GM18867 (cell line): ENCODE measurements around the gene INIP.

Source experiments
- ATAC-seq: cut with Tn5 transposase; IDR thresholded peaks from one replicate; pipeline ENCODE4 v1.9.1; 2021; ENCODE audit warnings: mild to moderate bottlenecking, moderate library complexity; ENCODE audit not compliant: unreplicated experiment

The INIP gene, protein sequence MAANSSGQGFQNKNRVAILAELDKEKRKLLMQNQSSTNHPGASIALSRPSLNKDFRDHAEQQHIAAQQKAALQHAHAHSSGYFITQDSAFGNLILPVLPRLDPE

DNA sequence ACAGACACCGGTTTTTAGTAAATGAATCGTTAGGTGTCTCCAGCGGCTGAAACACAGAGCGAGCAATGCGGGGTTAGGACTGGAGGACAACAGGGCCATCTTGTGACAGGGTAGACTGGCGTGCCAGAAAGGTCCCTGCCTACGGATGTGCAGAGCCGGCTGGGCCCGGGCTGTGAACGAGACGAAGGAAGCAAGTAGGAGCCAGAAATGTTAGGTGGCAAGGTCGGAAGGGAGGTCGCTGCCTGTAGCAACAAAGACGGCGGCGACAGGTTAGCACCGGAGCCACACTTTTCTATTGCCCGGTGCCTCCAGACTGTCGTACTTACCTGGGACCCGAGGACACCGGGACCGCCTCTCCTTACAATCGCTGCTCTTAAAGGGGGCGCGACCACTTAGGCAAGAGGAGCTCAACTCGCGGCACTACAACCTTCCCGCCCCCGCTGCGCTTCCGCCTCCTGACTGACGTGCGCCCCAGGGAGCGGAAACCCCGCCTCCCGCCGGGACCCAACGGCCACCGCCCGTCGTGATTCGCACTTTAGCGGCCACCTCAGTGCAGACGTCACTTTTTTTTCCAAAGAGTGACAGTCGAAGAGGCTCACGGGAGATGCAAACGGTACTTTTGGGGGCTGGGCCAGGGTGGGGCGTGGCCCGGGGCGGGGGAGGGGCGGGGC, at the start of gene INIP:
Gene INIP, minus strand, starts transcription at position 457 of the 671 bp plus-strand sequence. CDS start 1,632 bp downstream, outside the sequence.
- peak; percentile 97 for ATAC-seq

DNA sequence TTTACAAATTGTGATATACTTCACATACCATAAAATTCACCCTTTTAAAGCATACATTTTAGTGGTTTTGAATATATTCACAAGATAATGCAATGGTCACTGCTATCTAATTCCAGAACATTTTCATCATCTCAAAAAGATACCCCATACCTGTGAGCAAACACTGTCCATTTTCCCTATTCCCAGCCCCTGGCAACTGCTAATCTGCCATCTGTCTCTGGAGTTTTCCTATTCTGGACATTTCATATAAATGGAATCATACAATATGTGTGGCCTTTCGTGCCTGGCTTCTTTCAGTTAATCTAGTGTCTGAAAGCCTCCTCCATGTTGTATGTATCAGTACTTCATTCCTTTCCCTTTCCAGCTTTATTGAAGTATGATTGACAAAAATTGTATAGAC, 47.4 kb upstream of the INIP start:
- no peak for ATAC-seq

GRCh38 chr9:112764837-112765236, 46.9 kb upstream of the INIP start:
- ATAC-seq = no peak

GRCh38 chr9:112764344-112764743, 46.4 kb upstream of the INIP start:
- no peak for ATAC-seq

GRCh38 chr9:112762726-112763518, 45.0 kb upstream of the INIP start:
- no peak for ATAC-seq

DNA sequence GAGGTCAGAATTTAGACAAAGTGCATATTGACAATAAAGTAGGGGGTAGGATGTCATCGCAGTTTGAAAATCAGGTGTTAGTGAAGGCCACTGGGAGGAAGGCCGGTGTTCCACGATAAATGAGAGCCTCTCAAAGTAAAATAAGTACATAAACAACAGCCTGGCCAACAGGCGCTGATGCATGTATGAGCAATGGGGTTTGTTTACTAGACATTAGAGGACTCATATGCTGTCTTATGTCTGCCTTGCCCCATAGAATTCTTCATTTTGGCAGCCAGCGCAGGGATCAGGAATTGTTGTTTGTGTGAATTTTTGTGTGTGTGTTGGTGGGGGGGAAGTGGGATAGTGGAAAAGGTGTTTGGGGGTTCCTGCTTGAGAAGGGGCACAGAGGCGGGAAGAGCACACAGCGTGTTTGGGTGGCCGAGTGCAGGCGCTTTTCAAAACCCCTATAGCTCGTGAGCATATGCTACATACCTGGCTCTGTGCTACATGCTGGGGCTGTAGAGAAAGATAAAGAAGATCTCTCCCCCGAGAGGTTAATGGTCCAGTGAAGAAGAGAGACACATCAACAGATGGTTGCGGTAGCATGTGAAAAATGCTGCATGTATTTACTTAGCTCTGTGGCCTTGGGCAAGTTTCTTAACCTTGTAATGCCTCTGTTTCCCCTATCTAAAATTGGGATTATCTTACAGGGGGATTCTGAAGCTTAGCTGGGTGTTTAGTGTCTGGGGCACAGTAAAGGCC, 44.2 kb upstream of the INIP start:
- no peak for ATAC-seq

- ATAC-seq = no peak
Measured at GRCh38 chr9:112760821-112761220, 42.9 kb upstream of the INIP start.

- no peak for ATAC-seq
Measured at GRCh38 chr9:112757940-112758339, 40.0 kb upstream of the INIP start.

DNA sequence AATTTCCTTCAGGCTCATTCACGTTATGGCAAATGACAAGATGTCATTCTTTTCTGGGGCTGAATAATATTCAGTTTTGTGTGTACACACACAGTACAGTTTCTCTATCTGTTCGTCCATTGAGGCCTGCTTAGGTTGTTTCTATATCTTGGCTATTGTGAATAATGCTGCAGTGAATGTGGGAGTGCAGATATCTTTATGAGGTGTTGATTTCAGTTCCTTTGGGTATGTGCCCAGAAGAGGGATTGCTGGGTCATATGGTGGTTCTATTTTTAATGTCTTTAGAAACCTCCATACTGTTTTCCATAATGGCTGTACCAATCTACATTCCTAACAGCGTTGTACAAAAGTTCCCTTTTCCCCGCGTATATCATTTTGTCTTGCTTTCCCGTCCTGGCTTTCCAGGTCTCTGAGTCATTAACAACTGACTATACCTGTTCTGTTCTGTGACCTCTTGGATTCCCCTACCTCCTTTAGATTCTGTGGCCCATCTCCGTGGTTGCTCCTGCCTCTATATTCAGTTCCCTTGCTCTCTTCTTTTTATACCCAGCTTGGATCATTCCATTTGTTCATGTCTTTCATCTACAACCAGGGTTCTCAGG, 39.5 kb upstream of the INIP start:
- no peak for ATAC-seq

DNA sequence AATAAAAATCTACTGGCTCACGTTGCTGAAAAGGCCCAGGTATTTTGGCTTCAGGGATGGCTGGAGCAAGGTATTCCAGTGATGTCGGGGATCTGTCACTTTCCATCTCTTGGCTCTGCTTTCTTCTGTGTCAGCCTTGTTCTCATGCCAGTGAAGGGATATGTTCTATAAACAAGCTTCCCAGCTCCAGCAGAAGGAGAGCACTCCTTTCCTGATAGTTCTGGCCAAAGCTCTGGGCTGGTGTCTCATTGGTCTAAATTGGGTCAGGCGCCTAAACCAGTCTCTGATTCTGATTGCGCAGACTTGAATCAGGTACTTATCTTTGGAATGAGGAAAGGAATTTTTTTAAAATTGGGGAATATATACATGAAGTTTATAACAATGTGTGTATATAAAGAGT, 37.8 kb upstream of the INIP start:
- ATAC-seq = no peak

DNA sequence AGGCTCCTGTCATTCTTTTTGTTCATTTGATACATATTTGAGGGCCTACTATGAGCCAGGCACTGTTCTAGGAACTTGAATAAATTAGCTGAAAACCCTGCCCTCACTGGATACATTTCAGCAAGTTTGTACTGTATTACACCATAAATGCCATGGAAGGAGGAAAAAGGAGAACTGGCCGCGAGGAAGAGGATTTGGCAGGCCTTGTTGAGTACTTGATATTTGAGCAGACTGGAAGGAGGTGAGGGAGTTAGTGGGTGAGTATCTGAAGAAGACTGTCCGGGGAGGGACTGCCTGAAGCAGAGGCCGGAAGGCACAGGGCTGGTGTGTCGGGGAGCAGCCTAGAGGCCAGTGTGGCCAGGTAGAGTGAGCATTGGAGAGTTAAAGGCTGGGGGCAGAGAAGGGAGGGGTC, 37.1 kb upstream of the INIP start:
- ATAC-seq = no peak

- peak; percentile 27 for ATAC-seq
Measured at GRCh38 chr9:112754578-112754977, 36.7 kb upstream of the INIP start.

GRCh38 chr9:112753725-112754124, 35.8 kb upstream of the INIP start:
- no peak for ATAC-seq

DNA sequence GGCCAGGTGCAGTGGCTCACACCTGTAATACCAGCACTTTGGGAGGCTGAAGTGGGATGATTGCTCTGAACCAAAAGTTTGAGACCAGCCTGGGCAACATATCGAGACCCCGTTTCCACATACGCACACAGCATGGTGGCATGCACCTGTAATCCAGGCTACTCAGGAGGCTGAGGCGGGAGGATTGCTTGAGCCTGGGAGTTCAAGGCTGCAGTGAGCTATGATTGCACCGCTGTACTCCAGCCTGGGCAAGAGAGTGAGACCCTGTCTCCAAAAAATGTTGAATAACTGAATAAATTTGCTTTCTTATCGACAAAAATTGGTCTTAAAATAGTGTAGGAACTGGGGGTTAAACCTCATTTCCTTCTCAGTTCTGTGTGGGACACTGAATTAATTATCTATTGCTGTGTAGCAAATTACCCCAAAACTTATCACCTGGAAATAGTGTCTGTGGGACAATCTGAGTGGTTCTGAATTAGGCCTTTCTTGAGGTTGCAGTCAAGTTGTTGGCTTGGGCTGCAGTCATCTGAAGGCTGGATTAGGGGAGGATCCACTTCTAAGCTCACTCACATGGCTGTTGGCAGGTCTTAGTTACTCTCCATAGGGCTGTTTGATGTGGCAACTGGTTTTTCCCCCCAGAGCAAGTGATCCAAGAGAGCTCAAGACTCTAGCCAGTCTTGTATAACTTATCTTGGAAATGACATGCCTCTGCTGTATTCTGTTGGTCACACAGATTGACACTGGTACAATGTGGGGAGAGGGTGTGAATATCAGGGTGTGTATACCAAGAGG, 34.6 kb upstream of the INIP start:
- ATAC-seq = no peak

GRCh38 chr9:112751056-112751795, 33.3 kb upstream of the INIP start:
- ATAC-seq = peak; percentile 33

- no peak for ATAC-seq
Measured at GRCh38 chr9:112750764-112751055, 32.8 kb upstream of the INIP start.

- ATAC-seq = peak; percentile 81
Measured at GRCh38 chr9:112750016-112750763, 32.3 kb upstream of the INIP start, which contains the start of gene SNX30. SNX30 (plus strand) TSS chr9:112750760; CDS start chr9:112751002, 242 bp downstream.

DNA sequence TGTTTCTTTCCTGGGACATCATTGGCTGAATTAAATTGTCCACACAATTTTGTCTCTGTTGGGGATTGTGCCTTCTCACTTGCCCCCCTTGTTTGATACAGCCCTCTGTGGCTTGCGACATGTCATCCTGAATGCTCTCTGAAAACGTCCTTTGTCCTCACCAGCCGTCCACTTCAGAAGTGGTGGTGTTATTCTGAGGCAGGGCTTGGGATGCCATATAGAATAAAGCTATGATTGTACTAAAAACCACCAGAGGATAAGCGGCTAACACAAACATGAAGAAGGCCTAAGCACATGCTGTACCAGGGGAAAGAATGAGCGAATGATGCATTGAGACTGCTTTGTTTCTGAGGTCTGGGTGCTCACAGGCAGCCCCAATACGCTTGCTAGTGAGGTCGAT, 29.2 kb upstream of the INIP start:
- no peak for ATAC-seq

DNA sequence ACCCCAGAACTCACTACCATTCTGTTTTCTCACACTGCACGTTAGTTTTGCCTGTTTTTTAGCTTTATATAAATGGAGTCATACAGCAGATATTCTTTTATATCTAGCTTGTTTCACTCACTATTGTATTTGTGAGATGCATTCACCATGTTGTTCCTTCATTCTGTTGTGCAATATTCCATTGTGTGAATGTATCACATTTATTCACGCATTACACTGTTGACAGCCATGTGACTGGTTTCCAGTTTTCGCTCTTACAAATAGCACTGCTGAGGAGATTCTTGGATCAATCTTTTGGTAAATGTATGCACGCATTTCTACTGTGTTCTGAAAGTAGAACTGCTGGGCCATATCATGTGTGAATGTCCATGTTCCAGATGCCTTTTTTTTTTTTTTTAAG, 26.3 kb upstream of the INIP start:
- ATAC-seq = no peak
